UCSD-AML1 (cell line): ENCODE measurements around the gene ZNF780B.

Experiments
- DNase-seq: peaks from one replicate; lab custom pipeline; 2025; ENCODE audit not compliant: unreplicated experiment; lab: John Stamatoyannopoulos, UW

The ZNF780B gene

DNA sequence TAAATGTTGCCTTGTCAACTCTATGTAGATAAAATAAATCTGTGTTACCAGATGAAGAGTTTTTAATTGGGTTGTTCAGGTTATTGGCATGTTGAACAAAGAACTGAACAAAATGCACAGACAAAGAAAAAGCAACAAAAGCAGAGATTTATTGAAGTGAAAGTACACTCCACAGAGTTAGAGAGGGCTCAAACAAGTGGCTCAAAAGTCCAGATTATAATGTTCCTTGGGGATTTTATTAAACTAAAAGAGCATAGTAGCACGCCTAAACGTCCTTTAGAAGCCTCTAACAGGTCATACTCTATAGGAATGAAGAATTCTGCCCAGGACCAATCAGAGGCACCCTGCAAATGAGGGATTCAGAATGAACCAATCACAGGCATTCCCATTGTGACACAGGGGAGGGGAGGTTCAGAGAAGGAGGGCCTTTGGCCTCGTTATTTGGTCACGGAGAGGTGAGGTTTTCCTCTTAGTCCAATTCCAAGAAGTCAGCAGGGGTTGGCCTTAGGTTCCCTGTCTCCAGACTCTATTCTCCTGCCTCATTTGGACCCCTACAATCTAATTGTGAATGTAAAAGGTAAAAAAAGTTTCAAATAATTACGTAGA is 72.2 kb downstream of the ZNF780B start:
- no peak for DNase-seq

DNA sequence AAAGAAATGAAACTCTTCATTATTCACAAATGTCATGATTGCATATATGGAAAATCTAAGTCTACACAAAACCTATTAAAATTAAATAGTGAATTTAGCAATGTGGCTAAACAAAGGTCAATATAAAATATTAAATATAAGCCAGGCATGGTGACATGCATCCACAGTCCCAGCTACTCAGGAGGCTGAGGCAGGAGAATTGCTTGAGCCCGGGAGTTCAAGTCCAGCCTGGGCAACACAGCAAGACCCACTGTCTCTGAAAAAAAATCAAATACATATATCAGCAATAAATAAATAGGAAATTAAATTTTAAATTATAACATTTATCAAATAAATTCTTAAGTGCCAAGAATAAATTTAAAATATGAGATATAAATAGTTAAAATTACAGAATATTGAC is 73.1 kb downstream of the ZNF780B start:
- DNase-seq, result no peak
